NCI-H226 (cell line): ENCODE results near the gene CTRB1.
"Not testable (repeated sequence)": the region's sequence is repeated elsewhere in the genome, so short reads cannot be mapped to it uniquely, and the experiment has no call there.

ENCODE experiments used
- DNase-seq: peaks from one replicate; pipeline ENCODE4 v3.0.0-alpha.2; 2015

Gene CTRB1

DNA sequence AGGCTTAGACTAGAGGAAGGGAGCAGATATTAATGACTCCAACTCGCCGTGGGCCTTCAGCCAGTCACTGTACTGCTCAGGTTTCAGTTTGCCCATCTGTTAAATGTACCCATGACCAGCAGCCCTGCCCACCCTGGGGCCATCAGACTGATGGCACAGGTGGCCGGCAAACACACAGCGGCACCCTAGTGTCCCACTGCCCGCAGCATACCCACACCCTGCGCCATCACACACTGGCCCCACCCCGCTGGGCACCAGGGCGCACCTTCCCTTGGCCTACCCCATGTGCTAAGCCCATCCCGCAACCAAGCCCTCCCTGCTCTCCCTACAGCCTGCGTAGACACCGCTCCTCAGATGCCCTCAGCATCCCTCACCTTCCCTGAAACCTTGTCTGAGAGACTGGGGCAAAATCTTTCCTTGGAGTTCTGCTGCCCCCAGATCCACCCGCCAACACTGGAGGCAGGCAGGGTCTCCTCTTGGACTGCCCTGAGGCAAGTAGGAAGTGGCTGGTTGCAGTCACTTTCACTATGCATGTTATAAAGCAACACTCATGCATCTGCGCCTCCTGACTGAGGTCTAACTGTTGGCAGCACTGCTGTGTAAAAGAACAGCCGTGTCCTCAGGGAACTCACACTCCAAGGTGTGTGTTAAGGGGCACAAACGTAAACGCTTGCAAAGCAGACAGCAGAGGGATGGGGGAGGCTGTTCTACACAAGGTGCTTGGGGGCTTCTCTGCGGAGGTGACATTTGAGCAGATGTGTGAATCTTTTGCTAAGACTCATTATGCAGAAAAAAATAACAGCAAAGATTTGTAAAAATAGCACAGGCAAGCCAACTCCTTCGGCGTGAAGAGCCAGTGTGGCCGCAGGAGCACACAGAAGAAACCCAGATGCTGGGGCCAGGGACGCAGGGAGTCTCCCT is 39.4 kb downstream of the CTRB1 start:
- no peak for DNase-seq

GRCh38 chr16:75258807-75259141 is 40.0 kb downstream of the CTRB1 start:
- no peak for DNase-seq

GRCh38 chr16:75260851-75261589 is 42.2 kb downstream of the CTRB1 start:
- DNase-seq = no peak

GRCh38 chr16:75261590-75262078 is 42.8 kb downstream of the CTRB1 start:
- no peak for DNase-seq

DNA sequence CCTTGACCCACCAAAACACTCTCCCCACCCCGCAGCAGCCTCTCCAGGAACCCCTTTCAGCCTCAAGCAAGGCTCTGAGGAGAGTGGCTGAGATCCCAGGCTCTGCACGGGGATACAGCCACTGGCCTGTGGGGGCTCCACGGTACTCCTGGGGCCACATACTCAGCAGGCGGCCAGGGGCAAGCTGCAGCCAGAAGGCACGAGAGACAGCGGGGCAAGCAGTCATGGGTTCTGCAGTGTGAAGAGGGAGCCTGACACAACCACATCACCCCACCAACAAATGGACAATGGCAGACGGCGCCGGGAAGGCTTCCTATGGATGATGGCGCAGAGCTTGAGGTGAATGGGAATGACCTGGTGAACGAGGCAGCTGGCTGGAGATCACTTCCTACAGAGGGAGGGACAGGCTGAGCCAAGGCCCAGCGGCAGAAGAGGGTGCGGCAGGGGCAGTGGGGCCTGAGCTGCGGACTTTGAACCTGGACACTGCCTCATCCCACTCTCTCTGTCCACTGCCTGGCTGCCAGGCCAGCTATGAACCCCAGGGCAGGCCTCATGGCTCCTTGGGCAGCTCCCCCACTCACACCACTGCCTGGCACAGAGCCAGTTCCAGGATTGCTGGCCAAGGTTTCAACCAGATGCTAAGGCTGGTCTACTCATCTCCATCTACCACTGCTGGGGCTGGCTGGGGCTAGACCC is 43.5 kb downstream of the CTRB1 start:
- no peak for DNase-seq

DNA sequence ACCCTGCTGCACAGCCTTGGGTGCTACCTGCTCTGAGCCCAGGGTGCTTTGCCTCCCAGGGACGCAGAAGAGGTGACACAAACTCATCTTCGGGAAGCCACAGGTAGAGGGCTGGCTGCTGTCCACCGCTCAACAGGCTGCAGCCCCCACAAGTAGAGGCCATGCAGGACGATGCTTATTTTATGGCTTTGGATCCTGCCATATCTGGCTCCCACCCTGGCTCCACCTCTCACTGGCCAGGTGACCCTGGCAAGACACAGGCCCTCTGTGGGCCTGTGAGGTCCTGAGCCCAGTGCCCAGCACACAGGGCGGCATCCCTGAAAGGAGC is 44.0 kb downstream of the CTRB1 start:
- no peak for DNase-seq

DNA sequence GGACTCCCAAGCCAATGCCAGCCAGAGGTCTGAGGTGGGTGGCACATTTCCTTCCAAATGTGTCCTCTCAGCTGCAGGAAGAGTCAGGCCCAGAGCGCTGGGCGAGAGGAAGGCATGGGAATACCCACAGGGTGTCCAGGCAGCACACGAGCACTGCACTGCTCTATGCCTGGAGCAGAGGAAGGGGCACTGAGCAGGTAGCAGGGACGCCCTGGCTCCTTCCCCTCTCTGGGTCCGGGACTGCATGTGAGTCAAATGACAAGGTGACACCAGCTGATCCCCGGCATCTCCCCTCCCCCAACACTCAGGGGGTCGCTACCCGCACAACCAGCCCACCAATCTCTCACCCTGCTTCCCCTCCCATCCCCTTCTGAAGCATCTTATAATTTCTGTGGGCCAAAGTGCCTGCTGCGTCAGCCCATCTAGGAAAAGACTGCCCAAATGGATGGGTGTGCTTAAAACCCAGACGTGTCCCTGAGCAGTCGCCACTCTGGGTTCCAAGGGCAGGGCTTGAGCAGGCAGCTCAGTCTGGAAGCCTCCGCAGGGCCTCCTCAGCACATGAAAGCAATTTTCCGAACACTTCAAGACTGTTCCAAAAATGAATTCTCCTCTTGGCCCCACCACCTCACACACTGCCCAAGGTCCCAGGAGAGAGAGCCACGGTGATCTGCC is 44.6 kb downstream of the CTRB1 start:
- DNase-seq = no peak

DNA sequence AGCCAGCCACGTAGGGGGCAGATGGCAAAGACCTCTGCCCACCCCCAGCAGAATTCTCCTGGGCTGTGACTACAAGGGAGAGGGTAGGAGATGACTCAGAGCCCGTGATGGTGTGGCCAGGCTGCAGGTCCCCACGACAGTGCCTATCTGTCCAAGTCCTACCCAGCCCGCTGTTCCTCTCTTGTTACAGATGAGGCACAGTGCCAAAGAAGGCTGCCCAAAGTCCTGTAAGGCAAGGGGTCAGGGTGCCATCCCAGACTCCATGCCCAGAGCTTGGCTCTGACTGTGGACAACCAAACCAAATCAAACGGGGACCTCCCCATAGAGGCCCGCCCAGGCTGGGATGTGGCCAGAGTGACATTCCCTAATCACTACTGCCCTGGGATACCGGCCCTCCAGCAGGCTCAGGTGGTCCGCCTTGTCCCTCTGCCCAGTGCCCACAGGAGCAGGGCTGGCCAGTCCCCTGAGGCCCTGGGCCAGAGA is 45.2 kb downstream of the CTRB1 start:
- no peak for DNase-seq

GRCh38 chr16:75264457-75264998 is 45.7 kb downstream of the CTRB1 start:
- DNase-seq = no peak

DNA sequence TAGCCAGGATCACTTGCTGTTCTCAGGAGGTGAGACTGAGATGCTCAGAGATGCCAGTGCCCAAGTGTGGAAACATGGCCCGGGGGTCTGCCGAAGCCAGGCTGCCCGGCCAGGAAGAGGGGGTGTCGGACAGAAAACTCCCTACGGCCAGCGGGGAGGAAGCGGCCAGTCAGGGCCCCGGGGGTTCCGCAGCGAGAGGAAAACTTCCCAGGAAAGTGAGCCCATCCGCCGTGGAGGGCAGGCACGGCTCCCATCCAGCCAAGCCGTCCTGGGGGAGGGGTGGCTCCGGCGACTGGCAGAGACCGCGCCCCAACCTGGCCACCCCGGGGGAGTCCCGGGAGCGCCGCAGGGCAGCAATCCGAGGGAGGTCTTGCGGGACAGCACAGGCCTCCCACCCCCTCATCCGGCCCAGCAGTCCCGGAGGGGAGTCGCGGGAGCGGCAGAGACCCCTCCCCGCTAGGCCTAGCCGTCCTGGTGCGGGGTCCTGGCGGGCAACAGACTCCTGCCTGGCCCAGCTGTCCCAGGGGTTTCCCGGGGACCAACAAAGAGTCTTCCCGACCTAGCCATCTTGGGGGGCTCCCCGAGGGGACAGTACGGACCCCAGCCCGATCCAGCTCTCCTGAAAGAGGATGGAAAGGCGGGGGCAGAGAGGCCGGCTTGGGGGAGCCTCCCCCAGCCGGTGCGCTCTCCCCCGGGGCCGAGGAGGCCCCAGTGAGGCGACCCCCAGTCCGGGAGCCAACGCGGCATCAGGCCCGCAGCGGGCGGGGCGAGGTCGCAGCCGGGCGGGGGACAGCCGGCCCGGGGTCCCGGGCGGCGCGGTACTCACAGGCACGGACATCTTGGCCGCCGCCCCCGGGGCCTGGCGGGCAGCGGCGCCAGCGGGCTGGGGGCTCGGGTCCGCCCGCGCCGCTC is 46.5 kb downstream of the CTRB1 start:
- DNase-seq = peak; percentile 42

GRCh38 chr16:75265911-75266701 is 47.3 kb downstream of the CTRB1 start:
- peak; percentile 65 for DNase-seq

- DNase-seq = no peak
Measured at GRCh38 chr16:75266738-75267630, 48.2 kb downstream of the CTRB1 start.

- peak; percentile 91 for DNase-seq
Measured at GRCh38 chr16:75267631-75268264, 49.0 kb downstream of the CTRB1 start.

DNA sequence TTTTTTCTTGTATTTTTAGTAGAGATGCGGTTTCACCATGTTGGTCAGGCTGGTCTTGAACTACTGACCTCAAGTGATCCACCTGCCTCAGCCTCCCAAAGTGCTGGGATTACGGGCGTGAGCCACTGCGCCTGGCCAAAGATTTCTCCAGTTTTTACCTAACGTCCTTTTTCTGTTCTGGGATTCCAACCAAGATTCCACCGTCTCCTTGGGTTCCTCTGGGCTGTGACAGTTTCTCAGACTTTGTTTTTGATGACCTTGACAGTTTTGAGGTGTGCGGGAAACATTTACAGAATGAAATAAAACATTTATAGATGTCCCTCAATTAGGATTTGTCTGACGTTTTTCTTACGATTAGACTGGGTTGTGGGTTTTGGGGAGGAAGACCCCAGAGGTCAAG is 50.6 kb downstream of the CTRB1 start:
- DNase-seq = not testable (repeated sequence)

DNA sequence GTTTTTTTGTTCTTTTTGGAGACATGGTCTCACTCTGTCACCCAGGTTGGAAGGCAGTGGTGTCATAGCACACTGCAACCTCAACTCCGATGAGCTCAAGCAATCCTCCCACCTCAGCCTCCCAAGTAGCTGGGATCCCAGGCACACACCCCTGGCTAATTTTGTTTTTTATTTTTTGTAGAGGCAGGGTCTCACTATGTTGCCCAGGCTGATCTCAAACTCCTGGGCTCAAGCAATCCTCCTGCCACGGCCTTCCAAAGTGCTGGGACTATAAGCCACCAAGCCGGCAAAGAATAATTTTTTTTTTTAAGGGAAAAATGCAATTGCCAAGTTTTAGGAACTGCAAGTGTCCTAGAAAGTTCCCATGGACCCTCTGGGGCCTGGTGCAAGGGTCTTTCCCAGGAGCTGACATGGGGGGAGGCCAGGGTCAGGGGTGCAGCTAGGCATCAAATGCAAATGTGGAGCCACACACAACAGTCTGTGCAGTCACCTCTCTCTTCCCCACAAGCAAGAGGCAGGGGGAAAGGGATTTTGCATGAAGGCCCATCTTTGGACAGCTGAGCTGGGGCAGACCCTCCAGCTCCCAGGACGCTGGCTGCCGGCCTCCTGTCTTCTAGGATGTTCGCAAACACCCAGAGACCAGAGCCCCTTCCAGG is 52.8 kb downstream of the CTRB1 start:
- no peak for DNase-seq

GRCh38 chr16:75272097-75272551 is 53.3 kb downstream of the CTRB1 start:
- no peak for DNase-seq

- DNase-seq = not testable (repeated sequence)
Measured at GRCh38 chr16:75272629-75273028, 53.8 kb downstream of the CTRB1 start.
